ENCODE data around the gene KLF15.

KLF15 gene

GRCh38 chr3:126397610-126398422, 40.6 kb upstream of the KLF15 start:
- Histone ChIP-seq H3K4me3 (ENCODE audit: insufficient read depth, low read depth, low read length) (no peak overlapping the region), H3K9me3 (ENCODE audit: control insufficient read depth, low read length) (no peaks in the 10 kb centered on the region), H3K4me1 (ENCODE audit: control insufficient read depth, insufficient read depth, low read length) (peaks cover 11% of the 10 kb centered on the region), H3K36me3 (ENCODE audit: control insufficient read depth, insufficient read depth, low read length) (no peaks in the 10 kb centered on the region), H3K27me3 (ENCODE audit: control insufficient read depth, insufficient read depth, low read length, poor library complexity, severe bottlenecking) (peaks cover 26% of the 10 kb centered on the region), H3K27ac (ENCODE audit: insufficient read depth, low read depth, low read length, poor library complexity, severe bottlenecking) (no peak overlapping the region)
- 94 to 95% methylated on average over 13 of the region's 13 CpGs for WGBS, 2 experiments

- 94 to 95% methylated on average over 5 of the region's 5 CpGs for WGBS, 2 experiments
- H3K9me3 ChIP-seq (ENCODE audit: control insufficient read depth, low read length), result no peaks in the 10 kb centered on the region
- H3K4me3 ChIP-seq (ENCODE audit: insufficient read depth, low read depth, low read length), result no peak overlapping the region
- H3K27me3 ChIP-seq (ENCODE audit: control insufficient read depth, insufficient read depth, low read length, poor library complexity, severe bottlenecking), result peaks cover 26% of the 10 kb centered on the region
- no peaks in the 10 kb centered on the region for H3K36me3 ChIP-seq (ENCODE audit: control insufficient read depth, insufficient read depth, low read length)
- H3K27ac ChIP-seq (ENCODE audit: insufficient read depth, low read depth, low read length, poor library complexity, severe bottlenecking), result no peak overlapping the region
- H3K4me1 ChIP-seq (ENCODE audit: control insufficient read depth, insufficient read depth, low read length), result peaks cover 11% of the 10 kb centered on the region
Measured at GRCh38 chr3:126396536-126396935, 39.3 kb upstream of the KLF15 start.

- WGBS, 2 experiments, result 93 to 97% methylated on average over 6 of the region's 6 CpGs
Measured at GRCh38 chr3:126395846-126396513, 38.8 kb upstream of the KLF15 start.

GRCh38 chr3:126394977-126395321, 37.7 kb upstream of the KLF15 start:
- H3K4me3 ChIP-seq (ENCODE audit: insufficient read depth, low read depth, low read length), result peak overlapping the region; percentile 47

More at GRCh38 chr3:126395846-126396513, 38.8 kb upstream of the KLF15 start:
- H3K27ac ChIP-seq (ENCODE audit: insufficient read depth, low read depth, low read length, poor library complexity, severe bottlenecking), result no peak overlapping the region
- H3K27me3 ChIP-seq (ENCODE audit: control insufficient read depth, insufficient read depth, low read length, poor library complexity, severe bottlenecking), result peaks cover 26% of the 10 kb centered on the region
- H3K9me3 ChIP-seq (ENCODE audit: control insufficient read depth, low read length), result no peaks in the 10 kb centered on the region
- no peak overlapping the region for H3K4me3 ChIP-seq (ENCODE audit: insufficient read depth, low read depth, low read length)
- no peaks in the 10 kb centered on the region for H3K36me3 ChIP-seq (ENCODE audit: control insufficient read depth, insufficient read depth, low read length)
- peaks cover 11% of the 10 kb centered on the region for H3K4me1 ChIP-seq (ENCODE audit: control insufficient read depth, insufficient read depth, low read length)

GRCh38 chr3:126394179-126394976, 37.2 kb upstream of the KLF15 start, which contains the start of gene CFAP100:
TSS of gene CFAP100 (plus strand) at chr3:126394909. CDS start at chr3:126396001, 1,092 bp downstream.
- 36% methylated on average over 43 of the region's 43 CpGs for WGBS, 2 experiments
- Histone ChIP-seq H3K4me1 (ENCODE audit: control insufficient read depth, insufficient read depth, low read length) (peaks cover 11% of the 10 kb centered on the region), H3K4me3 (ENCODE audit: insufficient read depth, low read depth, low read length) (peak within 1 kb of the TSS; percentile 47), H3K36me3 (ENCODE audit: control insufficient read depth, insufficient read depth, low read length) (no peaks in the 10 kb centered on the region), H3K27me3 (ENCODE audit: control insufficient read depth, insufficient read depth, low read length, poor library complexity, severe bottlenecking) (peaks cover 38% of the 10 kb centered on the region), H3K9me3 (ENCODE audit: control insufficient read depth, low read length) (no peaks in the 10 kb centered on the region), H3K27ac (ENCODE audit: insufficient read depth, low read depth, low read length, poor library complexity, severe bottlenecking) (no peak within 1 kb of the TSS)

More at GRCh38 chr3:126394977-126395321, 37.7 kb upstream of the KLF15 start:
- H3K27ac ChIP-seq (ENCODE audit: insufficient read depth, low read depth, low read length, poor library complexity, severe bottlenecking), result no peak overlapping the region
- peaks cover 11% of the 10 kb centered on the region for H3K4me1 ChIP-seq (ENCODE audit: control insufficient read depth, insufficient read depth, low read length)
- H3K9me3 ChIP-seq (ENCODE audit: control insufficient read depth, low read length), result no peaks in the 10 kb centered on the region
- WGBS, 2 experiments, result 7 to 8% methylated on average over 30 of the region's 30 CpGs
- H3K36me3 ChIP-seq (ENCODE audit: control insufficient read depth, insufficient read depth, low read length), result no peaks in the 10 kb centered on the region
- peaks cover 33% of the 10 kb centered on the region for H3K27me3 ChIP-seq (ENCODE audit: control insufficient read depth, insufficient read depth, low read length, poor library complexity, severe bottlenecking)

- Histone ChIP-seq H3K27me3 (ENCODE audit: control insufficient read depth, insufficient read depth, low read length, poor library complexity, severe bottlenecking) (peaks cover 43% of the 10 kb centered on the region), H3K27ac (ENCODE audit: insufficient read depth, low read depth, low read length, poor library complexity, severe bottlenecking) (no peak overlapping the region)
- WGBS, 2 experiments, result 87 to 90% methylated on average over 4 of the region's 4 CpGs
Measured at GRCh38 chr3:126393563-126393962, 36.4 kb upstream of the KLF15 start.

GRCh38 chr3:126392246-126392645, 35.0 kb upstream of the KLF15 start:
- Histone ChIP-seq H3K36me3 (ENCODE audit: control insufficient read depth, insufficient read depth, low read length) (no peaks in the 10 kb centered on the region), H3K4me3 (ENCODE audit: insufficient read depth, low read depth, low read length) (no peak overlapping the region)
- 83 to 86% methylated on average over 11 of the region's 12 CpGs for WGBS, 2 experiments

More at GRCh38 chr3:126393563-126393962, 36.4 kb upstream of the KLF15 start:
- Histone ChIP-seq H3K36me3 (ENCODE audit: control insufficient read depth, insufficient read depth, low read length) (no peaks in the 10 kb centered on the region), H3K9me3 (ENCODE audit: control insufficient read depth, low read length) (no peaks in the 10 kb centered on the region), H3K4me3 (ENCODE audit: insufficient read depth, low read depth, low read length) (no peak overlapping the region), H3K4me1 (ENCODE audit: control insufficient read depth, insufficient read depth, low read length) (peaks cover 11% of the 10 kb centered on the region)

GRCh38 chr3:126391631-126392030, 34.4 kb upstream of the KLF15 start:
- 79 to 81% methylated on average over 1 of the region's 1 CpG for WGBS, 2 experiments
- Histone ChIP-seq H3K27ac (ENCODE audit: insufficient read depth, low read depth, low read length, poor library complexity, severe bottlenecking) (no peak overlapping the region), H3K4me1 (ENCODE audit: control insufficient read depth, insufficient read depth, low read length) (peaks cover 11% of the 10 kb centered on the region), H3K27me3 (ENCODE audit: control insufficient read depth, insufficient read depth, low read length, poor library complexity, severe bottlenecking) (peaks cover 43% of the 10 kb centered on the region), H3K4me3 (ENCODE audit: insufficient read depth, low read depth, low read length) (no peak overlapping the region), H3K36me3 (ENCODE audit: control insufficient read depth, insufficient read depth, low read length) (no peaks in the 10 kb centered on the region), H3K9me3 (ENCODE audit: control insufficient read depth, low read length) (no peaks in the 10 kb centered on the region)

More at GRCh38 chr3:126392246-126392645, 35.0 kb upstream of the KLF15 start:
- Histone ChIP-seq H3K27ac (ENCODE audit: insufficient read depth, low read depth, low read length, poor library complexity, severe bottlenecking) (no peak overlapping the region), H3K9me3 (ENCODE audit: control insufficient read depth, low read length) (no peaks in the 10 kb centered on the region), H3K4me1 (ENCODE audit: control insufficient read depth, insufficient read depth, low read length) (peaks cover 11% of the 10 kb centered on the region), H3K27me3 (ENCODE audit: control insufficient read depth, insufficient read depth, low read length, poor library complexity, severe bottlenecking) (peaks cover 43% of the 10 kb centered on the region)

GRCh38 chr3:126390751-126391150, 33.5 kb upstream of the KLF15 start:
- WGBS, 2 experiments, result 90 to 93% methylated on average over 4 of the region's 4 CpGs
- Histone ChIP-seq H3K27ac (ENCODE audit: insufficient read depth, low read depth, low read length, poor library complexity, severe bottlenecking) (no peak overlapping the region), H3K9me3 (ENCODE audit: control insufficient read depth, low read length) (no peaks in the 10 kb centered on the region), H3K4me3 (ENCODE audit: insufficient read depth, low read depth, low read length) (no peak overlapping the region), H3K27me3 (ENCODE audit: control insufficient read depth, insufficient read depth, low read length, poor library complexity, severe bottlenecking) (peaks cover 41% of the 10 kb centered on the region), H3K4me1 (ENCODE audit: control insufficient read depth, insufficient read depth, low read length) (peaks cover 11% of the 10 kb centered on the region), H3K36me3 (ENCODE audit: control insufficient read depth, insufficient read depth, low read length) (no peaks in the 10 kb centered on the region)

All from ectodermal cell (in vitro differentiated cells).